ENCODE measurements around the gene GFRA1.

The GFRA1 gene

GRCh38 chr10:116215651-116216050 is 57.4 kb downstream of the GFRA1 start:
- Histone ChIP-seq H3K9me3 (ENCODE audit: insufficient read depth, low read length, severe bottlenecking) (no peaks in the 10 kb centered on the region), H3K36me3 (ENCODE audit: insufficient read depth, low read length) (no peaks in the 10 kb centered on the region), H3K27me3 (ENCODE audit: insufficient read depth, low read length, poor library complexity) (no peaks in the 10 kb centered on the region), H4K20me1 (ENCODE audit: insufficient read depth, low read length) (no peaks in the 10 kb centered on the region), H3K9ac (ENCODE audit: low read depth, low read length) (no peak overlapping the region), H3K79me2 (ENCODE audit: insufficient read depth, low read length) (no peaks in the 10 kb centered on the region), H3K4me2 (ENCODE audit: insufficient read depth, low read length) (no peak overlapping the region), H3K4me1 (ENCODE audit: insufficient read depth, low read length) (no peaks in the 10 kb centered on the region), H3K27ac (ENCODE audit: low read length) (no peak overlapping the region), H3K4me3 (ENCODE audit: low read depth in 1 of 2, low read length in 2 of 2) (no peak overlapping the region), H2AFZ (ENCODE audit: low read depth, low read length) (no peak overlapping the region)
- TF ChIP-seq CTCF (IDR thresholded peaks at IDR 0.05; ENCODE audit: borderline replicate concordance, extremely low read depth, low read length, poor library complexity, severe bottlenecking) (no peak), EZH2 (IDR thresholded peaks at IDR 0.05; ENCODE audit: borderline replicate concordance, low read depth, low read length, severe bottlenecking) (no peak)
- ATAC-seq (ENCODE audit: insufficient read depth, low read depth) (no peak), DNase-seq (no peak)

- H3K4me2 ChIP-seq (ENCODE audit: insufficient read depth, low read length): no peak overlapping the region
- no peak overlapping the region for H2AFZ ChIP-seq (ENCODE audit: low read depth, low read length)
- H4K20me1 ChIP-seq (ENCODE audit: insufficient read depth, low read length): no peaks in the 10 kb centered on the region
- TF ChIP-seq EZH2 (IDR thresholded peaks at IDR 0.05; ENCODE audit: borderline replicate concordance, low read depth, low read length, severe bottlenecking): no peak
- no peak for TF ChIP-seq CTCF (IDR thresholded peaks at IDR 0.05; ENCODE audit: borderline replicate concordance, extremely low read depth, low read length, poor library complexity, severe bottlenecking)
- no peaks in the 10 kb centered on the region for H3K79me2 ChIP-seq (ENCODE audit: insufficient read depth, low read length)
- H3K4me3 ChIP-seq (ENCODE audit: low read depth in 1 of 2, low read length in 2 of 2): no peak overlapping the region
- H3K27ac ChIP-seq (ENCODE audit: low read length): no peak overlapping the region
- ATAC-seq (ENCODE audit: insufficient read depth, low read depth) (no peak), DNase-seq (no peak)
- H3K9ac ChIP-seq (ENCODE audit: low read depth, low read length): no peak overlapping the region
- H3K4me1 ChIP-seq (ENCODE audit: insufficient read depth, low read length): no peaks in the 10 kb centered on the region
- H3K36me3 ChIP-seq (ENCODE audit: insufficient read depth, low read length): no peaks in the 10 kb centered on the region
- no peaks in the 10 kb centered on the region for H3K27me3 ChIP-seq (ENCODE audit: insufficient read depth, low read length, poor library complexity)
- no peaks in the 10 kb centered on the region for H3K9me3 ChIP-seq (ENCODE audit: insufficient read depth, low read length, severe bottlenecking)
Measured at GRCh38 chr10:116211682-116212081, 61.3 kb downstream of the GFRA1 start.

- no peak overlapping the region for H3K27ac ChIP-seq (ENCODE audit: low read length)
- no peak overlapping the region for H3K4me3 ChIP-seq (ENCODE audit: low read depth in 1 of 2, low read length in 2 of 2)
- H4K20me1 ChIP-seq (ENCODE audit: insufficient read depth, low read length): no peaks in the 10 kb centered on the region
- TF ChIP-seq EZH2 (IDR thresholded peaks at IDR 0.05; ENCODE audit: borderline replicate concordance, low read depth, low read length, severe bottlenecking): no peak
- no peak for TF ChIP-seq CTCF (IDR thresholded peaks at IDR 0.05; ENCODE audit: borderline replicate concordance, extremely low read depth, low read length, poor library complexity, severe bottlenecking)
- no peak overlapping the region for H3K4me2 ChIP-seq (ENCODE audit: insufficient read depth, low read length)
- H3K9me3 ChIP-seq (ENCODE audit: insufficient read depth, low read length, severe bottlenecking): no peaks in the 10 kb centered on the region
- no peaks in the 10 kb centered on the region for H3K27me3 ChIP-seq (ENCODE audit: insufficient read depth, low read length, poor library complexity)
- H3K79me2 ChIP-seq (ENCODE audit: insufficient read depth, low read length): no peaks in the 10 kb centered on the region
- H2AFZ ChIP-seq (ENCODE audit: low read depth, low read length): no peak overlapping the region
- DNase-seq (no peak), ATAC-seq (ENCODE audit: insufficient read depth, low read depth) (no peak)
- H3K4me1 ChIP-seq (ENCODE audit: insufficient read depth, low read length): no peaks in the 10 kb centered on the region
- no peak overlapping the region for H3K9ac ChIP-seq (ENCODE audit: low read depth, low read length)
- H3K36me3 ChIP-seq (ENCODE audit: insufficient read depth, low read length): no peaks in the 10 kb centered on the region
Measured at GRCh38 chr10:116210588-116211346, 62.2 kb downstream of the GFRA1 start.
